GM23338 (cell line): Measurements from ENCODE around the gene BCL2. TPM values are rescaled to one million over a fixed set of nuclear protein-coding genes. Genes with fewer than 3 reads are reported as not detected.

Experiments used
- ATAC-seq: fragments of 200-7000 bp; cut with Tn5 transposase; 3 replicates; pipeline ENCODE4 v1.9.1; 2020
- DNase-seq: peaks from one replicate; pipeline ENCODE4 v3.0.0-alpha.2; 2015; ENCODE audit warnings: low spot score
- H2AFZ ChIP-seq: fragments of 200-600 bp; sonication (generic); 2 replicates; pipeline ENCODE4 v1.8.0; 2016; ENCODE audit warnings: antibody characterized with exemption, mild to moderate bottlenecking, moderate library complexity
- H3F3A ChIP-seq: fragments of 200-600 bp; sonication (generic); replicated peaks from 2 replicates; pipeline ENCODE4 v1.8.0; 2017; ENCODE audit warnings: antibody characterized with exemption, mixed run types, low read depth
- H3K27ac ChIP-seq: fragments of 200-600 bp; sonication (generic); 2 replicates; pipeline ENCODE4 v1.6.1; 2016; ENCODE audit warnings: low read depth
- H3K27me3 ChIP-seq: fragments of 200-600 bp; sonication (generic); 2 replicates; pipeline ENCODE4 v1.8.0; 2016; ENCODE audit warnings: mild to moderate bottlenecking, mixed run types, moderate library complexity; ENCODE audit not compliant: insufficient read depth
- H3K36me3 ChIP-seq: fragments of 200-600 bp; sonication (generic); 2 replicates; pipeline ENCODE4 v1.8.0; 2016; ENCODE audit warnings: mild to moderate bottlenecking; ENCODE audit not compliant: insufficient read depth
- H3K4me1 ChIP-seq: fragments of 200-600 bp; sonication (generic); 2 replicates; pipeline ENCODE4 v1.8.0; 2016; ENCODE audit warnings: mild to moderate bottlenecking, moderate library complexity; ENCODE audit not compliant: insufficient read depth
- H3K4me2 ChIP-seq: fragments of 200-600 bp; sonication (generic); 2 replicates; pipeline ENCODE4 v1.7.1; 2017; ENCODE audit warnings: mixed run types
- H3K4me3 ChIP-seq: fragments of 200-600 bp; sonication (generic); 2 replicates; pipeline ENCODE4 v1.6.1; 2016; ENCODE audit warnings: mixed run types
- H3K79me2 ChIP-seq: fragments of 200-600 bp; sonication (generic); replicated peaks from 2 replicates; pipeline ENCODE4 v1.8.0; 2017; ENCODE audit warnings: mild to moderate bottlenecking; ENCODE audit not compliant: insufficient read depth
- H3K9me2 ChIP-seq: fragments of 200-600 bp; sonication (generic); 2 replicates; pipeline ENCODE4 v1.8.0; 2017; ENCODE audit not compliant: insufficient read depth
- H4K20me1 ChIP-seq: fragments of 200-600 bp; sonication (generic); replicated peaks from 2 replicates; pipeline ENCODE4 v1.8.0; 2017; ENCODE audit warnings: mild to moderate bottlenecking; ENCODE audit not compliant: insufficient read depth
- H3K27ac Mint-ChIP-seq: 2 replicates; pipeline ENCODE4 v1.8.0; 2020; ENCODE audit warnings: inconsistent platforms, mild to moderate bottlenecking, moderate library complexity, mixed read lengths
- H3K27me3 Mint-ChIP-seq: 3 replicates; pipeline ENCODE4 v1.8.0; 2022; ENCODE audit warnings: low read depth, mild to moderate bottlenecking, moderate library complexity, mixed read lengths, inconsistent platforms; ENCODE audit not compliant: insufficient read depth, poor library complexity
- H3K36me3 Mint-ChIP-seq: 3 replicates; pipeline ENCODE4 v1.8.0; 2021; ENCODE audit warnings: low read depth, mild to moderate bottlenecking, inconsistent platforms, moderate library complexity, mixed read lengths
- H3K4me1 Mint-ChIP-seq: 3 replicates; pipeline ENCODE4 v1.8.0; 2020; ENCODE audit warnings: mild to moderate bottlenecking, inconsistent platforms, mixed read lengths
- H3K4me3 Mint-ChIP-seq: 3 replicates; pipeline ENCODE4 v1.8.0; 2021; ENCODE audit warnings: moderate library complexity, mild to moderate bottlenecking, inconsistent platforms, mixed read lengths
- H3K9me3 Mint-ChIP-seq: 3 replicates; pipeline ENCODE4 v1.8.0; 2020; ENCODE audit warnings: moderate library complexity, mild to moderate bottlenecking, inconsistent platforms, mixed read lengths
- CREB1 ChIP-seq: fragments of 250-450 bp; sonication (Bioruptor Pico); IDR thresholded peaks from 2 replicates; pipeline ENCODE4 v1.5.0; 2020; ENCODE audit warnings: low read depth, mild to moderate bottlenecking, moderate library complexity
- EZH2 ChIP-seq: fragments of 200-600 bp; sonication (generic); IDR thresholded peaks from one replicate; pipeline ENCODE4 v1.8.0; 2017; ENCODE audit warnings: antibody characterized with exemption, mild to moderate bottlenecking, low read depth; ENCODE audit not compliant: unreplicated experiment
- JUNB ChIP-seq: IDR thresholded peaks from one replicate; pipeline ENCODE4 v1.6.1; 2016; ENCODE audit warnings: antibody characterized with exemption; ENCODE audit not compliant: unreplicated experiment
- NANOG ChIP-seq: IDR thresholded peaks from 2 replicates; pipeline ENCODE4 v1.6.1; 2016; ENCODE audit warnings: antibody characterized with exemption, borderline replicate concordance
- POLR2AphosphoS5 ChIP-seq: IDR thresholded peaks from 2 replicates; pipeline ENCODE4 v1.6.1; 2016; ENCODE audit warnings: antibody characterized with exemption, low read depth
- STAT1 ChIP-seq: IDR thresholded peaks from one replicate; pipeline ENCODE4 v1.6.1; 2016; ENCODE audit warnings: antibody characterized with exemption; ENCODE audit not compliant: unreplicated experiment
- ZNF331 ChIP-seq: fragments of 250-450 bp; sonication (Bioruptor Pico); IDR thresholded peaks from 2 replicates; pipeline ENCODE4 v1.5.0; 2020; ENCODE audit warnings: low read depth, mild to moderate bottlenecking, moderate library complexity
- polyA plus RNA-seq: library from polyadenylated mRNA; unstranded; fragments of >200 nt; fragmentation: Nextera tagmentation; extraction: Ambion mirVana; gene quantifications from 2 replicates; pipeline ENCODE4 v1.2.1, GENCODE V29; 2016
- total RNA-seq: library from RNA; depleted of rRNA; stranded (reverse); fragments of >200 nt; shearing (Covaris generic); gene quantifications from 2 replicates; pipeline ENCODE4 v1.2.3, GENCODE V29; 2014
- TF ChIP-seq, protein P1 (sequence below): IDR thresholded peaks from one replicate; pipeline ENCODE4 v1.6.1; 2018; ENCODE audit warnings: antibody characterized with exemption; ENCODE audit not compliant: unreplicated experiment
- TF ChIP-seq, protein P2 (sequence below), 2 experiments: fragments of 200-600 bp in 1 of 2; sonication (generic) in 1 of 2; conservative IDR thresholded peaks; 2 replicates each; pipeline versions ENCODE4 v1.5.1 to v1.6.1; 2016 to 2017; ENCODE audit warnings: antibody characterized with exemption in 2 of 2, low read depth in 2 of 2, mild to moderate bottlenecking in 2 of 2, moderate library complexity in 1 of 2
- TF ChIP-seq, protein P3 (sequence below): IDR thresholded peaks from 2 replicates; pipeline ENCODE4 v1.6.1; 2016; ENCODE audit warnings: antibody characterized with exemption

BCL2 gene
- total and polyA plus RNA-seq, 2 experiments from 2014 or later, result 1.2 to 4.0 TPM

DNA sequence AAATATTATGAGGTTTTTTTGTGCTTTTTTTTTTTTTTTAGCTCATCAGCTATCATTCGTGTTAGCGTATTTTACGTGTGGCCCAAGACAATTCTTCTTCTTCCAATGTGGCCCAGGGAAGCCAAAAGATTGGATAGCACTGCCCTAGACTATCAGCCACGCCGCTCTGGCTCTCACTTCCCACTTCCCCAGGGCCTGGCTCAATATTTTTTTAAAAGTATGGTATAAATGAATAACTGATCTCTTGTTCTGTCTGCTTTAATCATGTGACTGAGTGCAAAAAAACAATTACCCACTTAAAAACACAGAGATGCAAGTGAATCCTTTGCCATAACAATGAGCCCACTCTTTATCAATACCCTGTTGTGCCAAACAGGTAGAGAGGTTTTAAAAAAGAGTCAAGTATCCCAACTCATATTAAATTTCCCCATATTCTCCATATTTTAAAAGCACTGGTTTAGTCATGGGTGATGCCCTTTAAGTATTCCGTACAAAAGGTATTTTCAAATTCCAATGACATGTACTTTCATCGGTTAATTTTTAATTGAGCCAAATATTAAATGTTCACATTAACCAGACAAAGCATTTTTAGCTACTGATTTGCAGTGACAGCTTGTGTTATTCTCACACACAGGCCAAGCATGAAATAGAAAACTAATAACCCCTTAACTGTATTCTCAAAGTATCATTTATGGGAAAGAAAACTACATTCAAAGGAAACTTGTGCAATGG, 12.6 kb downstream of the BCL2 start (continued):
- TF ChIP-seq POLR2AphosphoS5, result no peak
- TF ChIP-seq, protein P1, sequence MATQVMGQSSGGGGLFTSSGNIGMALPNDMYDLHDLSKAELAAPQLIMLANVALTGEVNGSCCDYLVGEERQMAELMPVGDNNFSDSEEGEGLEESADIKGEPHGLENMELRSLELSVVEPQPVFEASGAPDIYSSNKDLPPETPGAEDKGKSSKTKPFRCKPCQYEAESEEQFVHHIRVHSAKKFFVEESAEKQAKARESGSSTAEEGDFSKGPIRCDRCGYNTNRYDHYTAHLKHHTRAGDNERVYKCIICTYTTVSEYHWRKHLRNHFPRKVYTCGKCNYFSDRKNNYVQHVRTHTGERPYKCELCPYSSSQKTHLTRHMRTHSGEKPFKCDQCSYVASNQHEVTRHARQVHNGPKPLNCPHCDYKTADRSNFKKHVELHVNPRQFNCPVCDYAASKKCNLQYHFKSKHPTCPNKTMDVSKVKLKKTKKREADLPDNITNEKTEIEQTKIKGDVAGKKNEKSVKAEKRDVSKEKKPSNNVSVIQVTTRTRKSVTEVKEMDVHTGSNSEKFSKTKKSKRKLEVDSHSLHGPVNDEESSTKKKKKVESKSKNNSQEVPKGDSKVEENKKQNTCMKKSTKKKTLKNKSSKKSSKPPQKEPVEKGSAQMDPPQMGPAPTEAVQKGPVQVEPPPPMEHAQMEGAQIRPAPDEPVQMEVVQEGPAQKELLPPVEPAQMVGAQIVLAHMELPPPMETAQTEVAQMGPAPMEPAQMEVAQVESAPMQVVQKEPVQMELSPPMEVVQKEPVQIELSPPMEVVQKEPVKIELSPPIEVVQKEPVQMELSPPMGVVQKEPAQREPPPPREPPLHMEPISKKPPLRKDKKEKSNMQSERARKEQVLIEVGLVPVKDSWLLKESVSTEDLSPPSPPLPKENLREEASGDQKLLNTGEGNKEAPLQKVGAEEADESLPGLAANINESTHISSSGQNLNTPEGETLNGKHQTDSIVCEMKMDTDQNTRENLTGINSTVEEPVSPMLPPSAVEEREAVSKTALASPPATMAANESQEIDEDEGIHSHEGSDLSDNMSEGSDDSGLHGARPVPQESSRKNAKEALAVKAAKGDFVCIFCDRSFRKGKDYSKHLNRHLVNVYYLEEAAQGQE, result no peak
- no peak for TF ChIP-seq JUNB
- TF ChIP-seq, protein P2, sequence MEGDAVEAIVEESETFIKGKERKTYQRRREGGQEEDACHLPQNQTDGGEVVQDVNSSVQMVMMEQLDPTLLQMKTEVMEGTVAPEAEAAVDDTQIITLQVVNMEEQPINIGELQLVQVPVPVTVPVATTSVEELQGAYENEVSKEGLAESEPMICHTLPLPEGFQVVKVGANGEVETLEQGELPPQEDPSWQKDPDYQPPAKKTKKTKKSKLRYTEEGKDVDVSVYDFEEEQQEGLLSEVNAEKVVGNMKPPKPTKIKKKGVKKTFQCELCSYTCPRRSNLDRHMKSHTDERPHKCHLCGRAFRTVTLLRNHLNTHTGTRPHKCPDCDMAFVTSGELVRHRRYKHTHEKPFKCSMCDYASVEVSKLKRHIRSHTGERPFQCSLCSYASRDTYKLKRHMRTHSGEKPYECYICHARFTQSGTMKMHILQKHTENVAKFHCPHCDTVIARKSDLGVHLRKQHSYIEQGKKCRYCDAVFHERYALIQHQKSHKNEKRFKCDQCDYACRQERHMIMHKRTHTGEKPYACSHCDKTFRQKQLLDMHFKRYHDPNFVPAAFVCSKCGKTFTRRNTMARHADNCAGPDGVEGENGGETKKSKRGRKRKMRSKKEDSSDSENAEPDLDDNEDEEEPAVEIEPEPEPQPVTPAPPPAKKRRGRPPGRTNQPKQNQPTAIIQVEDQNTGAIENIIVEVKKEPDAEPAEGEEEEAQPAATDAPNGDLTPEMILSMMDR (conservative IDR thresholded peaks at IDR 0.05; ENCODE audit: low read depth in 2 of 2), result no peak

DNA sequence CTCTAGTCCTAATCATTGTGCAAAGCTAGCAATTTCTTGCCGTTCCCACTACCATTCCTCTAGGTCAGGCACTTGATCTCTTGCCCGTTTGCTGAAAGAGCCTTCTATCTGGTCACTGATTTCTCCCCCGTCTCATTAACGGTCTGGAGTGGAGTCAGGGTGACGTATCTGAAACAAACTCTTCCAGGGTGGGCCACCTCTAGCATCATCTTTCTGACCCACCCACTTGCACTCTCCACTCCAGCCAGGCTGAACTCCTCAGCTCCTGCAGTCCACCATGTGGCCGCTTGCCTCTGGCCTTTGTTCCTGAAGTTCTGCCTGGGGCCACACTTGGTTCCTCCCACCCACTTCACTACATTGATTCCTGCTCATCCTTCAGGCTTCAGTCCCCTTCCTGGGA, 13.3 kb downstream of the BCL2 start:
- Mint-ChIP-seq H3K27ac (no peak overlapping the region), H3K36me3 (no peaks in the 10 kb centered on the region), H3K4me1 (peaks cover 2% of the 10 kb centered on the region; the same call in 1 of the 3 replicates), H3K27me3 (no peaks in the 10 kb centered on the region), H3K4me3 (no peak overlapping the region), H3K9me3 (no peaks in the 10 kb centered on the region)
- H2AFZ ChIP-seq, result no peak overlapping the region
- H3K4me2 ChIP-seq, result no peak overlapping the region
- 0 out of 2 replicates have a peak, but pooled peaks cover 4% of the 10 kb centered on the region for H3K9me2 ChIP-seq
- H3K27ac ChIP-seq, result no peak overlapping the region
- H3K36me3 ChIP-seq, result no peaks in the 10 kb centered on the region
- no peaks in the 10 kb centered on the region for H3K27me3 ChIP-seq
- no peaks in the 10 kb centered on the region for H4K20me1 ChIP-seq
- TF ChIP-seq EZH2, result no peak
- TF ChIP-seq JUNB, result no peak
- TF ChIP-seq STAT1, result no peak
- TF ChIP-seq, protein P1, result no peak
- TF ChIP-seq NANOG, result no peak
- no peak for TF ChIP-seq ZNF331 (CRISPR knock-in tag)
- TF ChIP-seq, protein P3, sequence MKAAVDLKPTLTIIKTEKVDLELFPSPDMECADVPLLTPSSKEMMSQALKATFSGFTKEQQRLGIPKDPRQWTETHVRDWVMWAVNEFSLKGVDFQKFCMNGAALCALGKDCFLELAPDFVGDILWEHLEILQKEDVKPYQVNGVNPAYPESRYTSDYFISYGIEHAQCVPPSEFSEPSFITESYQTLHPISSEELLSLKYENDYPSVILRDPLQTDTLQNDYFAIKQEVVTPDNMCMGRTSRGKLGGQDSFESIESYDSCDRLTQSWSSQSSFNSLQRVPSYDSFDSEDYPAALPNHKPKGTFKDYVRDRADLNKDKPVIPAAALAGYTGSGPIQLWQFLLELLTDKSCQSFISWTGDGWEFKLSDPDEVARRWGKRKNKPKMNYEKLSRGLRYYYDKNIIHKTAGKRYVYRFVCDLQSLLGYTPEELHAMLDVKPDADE, result no peak
- TF ChIP-seq CREB1, result no peak
- no peak for TF ChIP-seq POLR2AphosphoS5
- ATAC-seq (no peak), DNase-seq (no peak)
- no peaks in the 10 kb centered on the region for H3K4me1 ChIP-seq
- no peaks in the 10 kb centered on the region for H3F3A ChIP-seq
- H3K4me3 ChIP-seq, result no peak overlapping the region
- H3K79me2 ChIP-seq, result no peaks in the 10 kb centered on the region
